Trophoblast cell (in vitro differentiated cells and primary cell): ENCODE results near the gene GABRG2.
"Not testable (repeated sequence)": the region's sequence is repeated elsewhere in the genome, so short reads cannot be mapped to it uniquely, and the experiment has no call there.

Experiments
- DNase-seq, 2 donors: peaks; one replicate each; pipeline ENCODE4 v3.0.0-alpha.2; 2016
- H2AFZ ChIP-seq: 2 replicates; pipeline ENCODE4 v1.6.1; 2013; ENCODE audit warnings: low read length, moderate library complexity, mild to moderate bottlenecking; ENCODE audit not compliant: insufficient read depth, poor library complexity
- H2AK5ac ChIP-seq: 2 replicates; pipeline ENCODE4 v1.6.1; 2013; ENCODE audit warnings: mild to moderate bottlenecking, low read length
- H2BK120ac ChIP-seq: 2 replicates; pipeline ENCODE4 v1.6.1; 2013; ENCODE audit warnings: low read length, mild to moderate bottlenecking, moderate library complexity; ENCODE audit not compliant: insufficient read depth, poor library complexity
- H2BK12ac ChIP-seq: 2 replicates; pipeline ENCODE4 v1.6.1; 2013; ENCODE audit warnings: mild to moderate bottlenecking, low read length, moderate library complexity
- H2BK5ac ChIP-seq: 2 replicates; pipeline ENCODE4 v1.6.1; 2013; ENCODE audit warnings: low read length, low read depth, moderate library complexity, mild to moderate bottlenecking; ENCODE audit not compliant: poor library complexity
- H3K14ac ChIP-seq: 2 replicates; pipeline ENCODE4 v1.6.1; 2013; ENCODE audit warnings: mild to moderate bottlenecking, low read length
- H3K18ac ChIP-seq: 2 replicates; pipeline ENCODE4 v1.6.1; 2013; ENCODE audit warnings: mild to moderate bottlenecking, low read length
- H3K23ac ChIP-seq: 2 replicates; pipeline ENCODE4 v1.6.1; 2013; ENCODE audit warnings: low read length
- H3K27ac ChIP-seq: 2 replicates; pipeline ENCODE4 v1.5.1; 2013; ENCODE audit warnings: low read depth, mild to moderate bottlenecking, inconsistent platforms, low read length, moderate library complexity
- H3K27me3 ChIP-seq: 2 replicates; pipeline ENCODE4 v1.6.1; 2013; ENCODE audit warnings: inconsistent platforms, mild to moderate bottlenecking, low read length, moderate library complexity; ENCODE audit not compliant: insufficient read depth
- H3K36me3 ChIP-seq, 2 experiments: 1 replicate in 1 of 2; 2 replicates in 1 of 2; pipeline ENCODE4 v1.6.1; 2013; ENCODE audit warnings: low read length in 2 of 2, mild to moderate bottlenecking in 2 of 2, moderate library complexity in 1 of 2; ENCODE audit not compliant: insufficient read depth in 2 of 2, control insufficient read depth in 1 of 2
- H3K4ac ChIP-seq: 2 replicates; pipeline ENCODE4 v1.6.1; 2013; ENCODE audit warnings: low read depth, mild to moderate bottlenecking, low read length, moderate library complexity
- H3K4me1 ChIP-seq, 2 experiments: 1 replicate in 1 of 2; 2 replicates in 1 of 2; pipeline ENCODE4 v1.6.1; 2013; ENCODE audit warnings: low read length in 2 of 2, mild to moderate bottlenecking in 2 of 2, moderate library complexity in 1 of 2; ENCODE audit not compliant: insufficient read depth in 2 of 2, control insufficient read depth in 1 of 2
- H3K4me2 ChIP-seq: 2 replicates; pipeline ENCODE4 v1.6.1; 2013; ENCODE audit warnings: inconsistent platforms, mild to moderate bottlenecking, low read length, moderate library complexity
- H3K4me3 ChIP-seq: 2 replicates; pipeline ENCODE4 v1.5.1; 2013; ENCODE audit warnings: mild to moderate bottlenecking, low read depth, low read length, inconsistent platforms
- H3K79me1 ChIP-seq: one replicate; pipeline ENCODE4 v1.6.1; 2013; ENCODE audit warnings: low read length
- H3K79me2 ChIP-seq: 2 replicates; pipeline ENCODE4 v1.6.1; 2013; ENCODE audit warnings: low read length, mild to moderate bottlenecking; ENCODE audit not compliant: control insufficient read depth, insufficient read depth, poor library complexity
- H3K9ac ChIP-seq: 2 replicates; pipeline ENCODE4 v1.6.1; 2013; ENCODE audit warnings: mild to moderate bottlenecking, low read length
- H3K9me3 ChIP-seq: 2 replicates; pipeline ENCODE4 v1.6.1; 2013; ENCODE audit warnings: low read depth, mild to moderate bottlenecking, control low read depth, inconsistent platforms, low read length; ENCODE audit not compliant: insufficient read depth
- H4K12ac ChIP-seq: 2 replicates; pipeline ENCODE4 v1.6.1; 2013; ENCODE audit warnings: low read depth, mild to moderate bottlenecking, low read length, moderate library complexity
- H4K8ac ChIP-seq: 2 replicates; pipeline ENCODE4 v1.6.1; 2013; ENCODE audit warnings: low read depth, mild to moderate bottlenecking, low read length, moderate library complexity
- H4K91ac ChIP-seq: one replicate; pipeline ENCODE4 v1.6.1; 2013; ENCODE audit warnings: low read depth, mild to moderate bottlenecking, low read length, moderate library complexity
- WGBS: extraction: QIAGEN DNeasy Blood & Tissue Kit; methylation state at CpG from one replicate; pipeline ENCODE4 v1.1.7; 2013; ENCODE audit warnings: missing lambda C conversion rate; ENCODE audit not compliant: insufficient read length, insufficient coverage; ENCODE audit errors: extremely low coverage; 5-methylcytosine and 5-hydroxymethylcytosine counted together

Gene GABRG2

DNA sequence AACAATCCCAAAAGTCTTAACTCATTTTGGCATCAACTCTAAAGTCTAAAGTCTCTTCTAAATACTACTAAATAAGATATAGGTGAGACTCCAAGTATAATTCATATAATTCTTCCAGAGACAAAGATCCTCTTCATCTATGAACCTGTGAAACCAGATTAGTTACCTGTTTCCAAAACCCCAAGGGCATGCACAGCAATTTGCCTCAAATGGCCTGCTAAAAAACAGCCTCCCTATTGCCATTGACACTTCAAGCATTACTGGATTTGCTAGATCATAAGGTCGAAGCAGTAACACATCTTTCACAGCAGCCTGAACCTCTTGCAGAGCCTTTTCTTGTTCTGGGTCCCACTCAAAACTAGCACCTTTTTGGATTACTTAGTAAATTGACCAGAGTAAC, 20.3 kb upstream of the GABRG2 start:
- Histone ChIP-seq H3K79me1 (no peaks in the 10 kb centered on the region), H3K4ac (no peak overlapping the region), H3K18ac (no peak overlapping the region), H4K91ac (no peak overlapping the region), H3K36me3 (no peaks in the 10 kb centered on the region), H2BK120ac (no peak overlapping the region), H3K79me2 (no peaks in the 10 kb centered on the region), H3K4me3 (no peak overlapping the region), H3K9ac (no peak overlapping the region), H2AK5ac (no peak overlapping the region), H2BK12ac (no peak overlapping the region), H3K9me3 (no peaks in the 10 kb centered on the region), H4K12ac (no peak overlapping the region), H2AFZ (no peak overlapping the region), H3K27ac (no peak overlapping the region), H3K14ac (no peak overlapping the region), H3K27me3 (no peaks in the 10 kb centered on the region), H2BK5ac (no peak overlapping the region), H3K4me1 (no peaks in the 10 kb centered on the region), H3K4me2 (no peak overlapping the region), H4K8ac (no peak overlapping the region), H3K23ac (no peak overlapping the region)
- WGBS = no CpG with 5 or more reads among the region's 1 CpG
- DNase-seq = no peak

- no peak overlapping the region for H2BK12ac ChIP-seq
- no peak overlapping the region for H3K14ac ChIP-seq
- no peaks in the 10 kb centered on the region for H3K79me1 ChIP-seq
- no peak overlapping the region for H3K27ac ChIP-seq
- WGBS = no CpG with 5 or more reads among the region's 3 CpGs
- no peak overlapping the region for H2BK5ac ChIP-seq
- no peaks in the 10 kb centered on the region for H3K36me3 ChIP-seq
- no peak overlapping the region for H2AFZ ChIP-seq
- H3K79me2 ChIP-seq = no peaks in the 10 kb centered on the region
- no peak overlapping the region for H2BK120ac ChIP-seq
- H3K23ac ChIP-seq = no peak overlapping the region
- no peak overlapping the region for H3K4me2 ChIP-seq
- no peak overlapping the region for H3K18ac ChIP-seq
- no peak overlapping the region for H3K9ac ChIP-seq
- no peaks in the 10 kb centered on the region for H3K27me3 ChIP-seq
- no peaks in the 10 kb centered on the region for H3K9me3 ChIP-seq
- H2AK5ac ChIP-seq = no peak overlapping the region
- H3K4me3 ChIP-seq = no peak overlapping the region
- no peak overlapping the region for H3K4ac ChIP-seq
- H4K12ac ChIP-seq = no peak overlapping the region
- H4K91ac ChIP-seq = no peak overlapping the region
- no peak overlapping the region for H4K8ac ChIP-seq
- DNase-seq = no peak
- no peaks in the 10 kb centered on the region for H3K4me1 ChIP-seq
Measured at GRCh38 chr5:162052676-162053075, 14.9 kb upstream of the GABRG2 start.

GRCh38 chr5:162055095-162055494, 12.5 kb upstream of the GABRG2 start:
- H3K23ac ChIP-seq, H3K14ac ChIP-seq, H3K27me3 ChIP-seq, DNase-seq, H3K36me3 ChIP-seq, H2BK5ac ChIP-seq, H3K27ac ChIP-seq, H3K4me3 ChIP-seq, H3K79me2 ChIP-seq, H3K9me3 ChIP-seq, H3K18ac ChIP-seq, H3K4ac ChIP-seq, H4K12ac ChIP-seq, H2BK12ac ChIP-seq, H4K91ac ChIP-seq, H2AK5ac ChIP-seq, H3K4me2 ChIP-seq, H2BK120ac ChIP-seq, H4K8ac ChIP-seq, H3K79me1 ChIP-seq, H3K9ac ChIP-seq, H2AFZ ChIP-seq, H3K4me1 ChIP-seq: not testable (repeated sequence)
- no CpG with 5 or more reads among the region's 4 CpGs for WGBS

GRCh38 chr5:162067162-162067561, 411 bp upstream of the GABRG2 start:
- H3K4me2 ChIP-seq = no peak overlapping the region
- no peak overlapping the region for H3K27ac ChIP-seq
- H3K4ac ChIP-seq = no peak overlapping the region
- no peak overlapping the region for H3K9ac ChIP-seq
- no peaks in the 10 kb centered on the region for H3K27me3 ChIP-seq
- no peak overlapping the region for H2BK12ac ChIP-seq
- no peak for DNase-seq
- H4K91ac ChIP-seq = no peak overlapping the region
- no peak overlapping the region for H2AK5ac ChIP-seq
- no peak overlapping the region for H3K18ac ChIP-seq
- no peak overlapping the region for H3K4me3 ChIP-seq
- H2AFZ ChIP-seq = no peak overlapping the region
- no CpG with 5 or more reads among the region's 7 CpGs for WGBS
- H2BK120ac ChIP-seq = no peak overlapping the region
- no peaks in the 10 kb centered on the region for H3K4me1 ChIP-seq
- H4K8ac ChIP-seq = no peak overlapping the region
- no peak overlapping the region for H3K23ac ChIP-seq
- no peaks in the 10 kb centered on the region for H3K79me2 ChIP-seq
- no peak overlapping the region for H3K14ac ChIP-seq
- no peaks in the 10 kb centered on the region for H3K79me1 ChIP-seq
- no peaks in the 10 kb centered on the region for H3K36me3 ChIP-seq
- no peaks in the 10 kb centered on the region for H3K9me3 ChIP-seq
- no peak overlapping the region for H2BK5ac ChIP-seq
- H4K12ac ChIP-seq = no peak overlapping the region
